GM19043 (cell line): ENCODE results near the gene RIPOR1.

Source experiments
- ATAC-seq: cut with Tn5 transposase; IDR thresholded peaks from one replicate; pipeline ENCODE4 v1.9.1; 2021; ENCODE audit warnings: low read depth; ENCODE audit not compliant: unreplicated experiment

RIPOR1 gene

GRCh38 chr16:67549936-67550335 is 21.3 kb downstream of the RIPOR1 start:
- no peak for ATAC-seq

- no peak for ATAC-seq
Observed at GRCh38 chr16:67551091-67551490, 22.5 kb downstream of the RIPOR1 start.

GRCh38 chr16:67551972-67552371 is 23.3 kb downstream of the RIPOR1 start:
- ATAC-seq: no peak

- no peak for ATAC-seq
Observed at GRCh38 chr16:67552476-67552875, 23.8 kb downstream of the RIPOR1 start.

GRCh38 chr16:67555795-67556212 is 27.2 kb downstream of the RIPOR1 start:
- peak; percentile 62 for ATAC-seq

GRCh38 chr16:67558859-67559258 is 30.2 kb downstream of the RIPOR1 start:
- no peak for ATAC-seq

- ATAC-seq: no peak
Observed at GRCh38 chr16:67560827-67561342, 32.3 kb downstream of the RIPOR1 start.

- no peak for ATAC-seq
Observed at GRCh38 chr16:67561501-67561823, 32.8 kb downstream of the RIPOR1 start.

GRCh38 chr16:67561824-67562525 is 33.3 kb downstream of the RIPOR1 start:
- peak; percentile 76 for ATAC-seq

- peak; percentile 32 for ATAC-seq
Observed at GRCh38 chr16:67562526-67562917, 33.9 kb downstream of the RIPOR1 start, which contains the start of gene CTCF. Gene CTCF (plus strand): TSS chr16:67562526. CDS start chr16:67610833, 48,307 bp downstream.

- ATAC-seq: no peak
Observed at GRCh38 chr16:67562918-67563707, 34.5 kb downstream of the RIPOR1 start.

- no peak for ATAC-seq
Observed at GRCh38 chr16:67563708-67564468, 35.3 kb downstream of the RIPOR1 start.

- ATAC-seq: no peak
Observed at GRCh38 chr16:67565470-67566100, 37.0 kb downstream of the RIPOR1 start.

- ATAC-seq: no peak
Observed at GRCh38 chr16:67571464-67571863, 42.8 kb downstream of the RIPOR1 start.

GRCh38 chr16:67571981-67572431 is 43.4 kb downstream of the RIPOR1 start:
- ATAC-seq: no peak

- ATAC-seq: no peak
Observed at GRCh38 chr16:67579686-67580085, 51.1 kb downstream of the RIPOR1 start.

GRCh38 chr16:67580202-67580601 is 51.6 kb downstream of the RIPOR1 start:
- ATAC-seq: no peak

GRCh38 chr16:67593288-67593687 is 64.7 kb downstream of the RIPOR1 start:
- no peak for ATAC-seq

- ATAC-seq: no peak
Observed at GRCh38 chr16:67593701-67594100, 65.1 kb downstream of the RIPOR1 start.

GRCh38 chr16:67594256-67594915 is 65.8 kb downstream of the RIPOR1 start:
- no peak for ATAC-seq
